SK-N-MC (cell line): Measurements from ENCODE around the gene ABLIM1.

Experiments used
- EZH2 ChIP-seq: fragments of 200-600 bp; sonication (generic); IDR thresholded peaks from one replicate; pipeline ENCODE4 v1.6.1; 2017; ENCODE audit warnings: antibody characterized with exemption
- FOXP2 ChIP-seq: optimal IDR thresholded peaks from 2 replicates; pipeline ENCODE3; 2011; ENCODE audit warnings: mild to moderate bottlenecking, moderate library complexity; ENCODE audit not compliant: insufficient read depth; ENCODE audit errors: extremely low read length, control extremely low read depth
- POLR2AphosphoS5 ChIP-seq: IDR thresholded peaks from 2 replicates; pipeline ENCODE4 v1.6.1; 2012; ENCODE audit warnings: mild to moderate bottlenecking, low read depth, low read length, borderline replicate concordance

- TF ChIP-seq POLR2AphosphoS5 = no peak
- TF ChIP-seq EZH2 = no peak
- no peak for TF ChIP-seq FOXP2
Observed at GRCh38 chr10:114391599-114391998, 266.5 kb downstream of the ABLIM1 start.
